Measurements from ENCODE around the gene SETDB2. TPM values are rescaled to one million over a fixed set of nuclear protein-coding genes. Genes with fewer than 3 reads are reported as not detected.
A peak's percentile ranks its signal among the peaks of the same experiment; 100 is the strongest.

Gene SETDB2
- total RNA-seq, 1 experiment from 2014 or later = 14.9 TPM

- DNase-seq (ENCODE audit: low spot score) = no peak
- in situ Hi-C loops (cut with HindIII; ENCODE audit: low sequenced_read_pairs) = no loop called here
These were observed 22.7 kb upstream of the SETDB2 start for GRCh38 chr13:49421391-49421790.

- no peak for DNase-seq (ENCODE audit: low spot score)
- in situ Hi-C loops (cut with HindIII; ENCODE audit: low sequenced_read_pairs) = no loop called here
These were observed 20.0 kb upstream of the SETDB2 start for GRCh38 chr13:49424011-49424560.

GRCh38 chr13:49428041-49428763, 15.9 kb upstream of the SETDB2 start:
- no peak for DNase-seq (ENCODE audit: low spot score)
- in situ Hi-C loops (cut with HindIII; ENCODE audit: low sequenced_read_pairs) = no loop called here

GRCh38 chr13:49429121-49429520, 15.0 kb upstream of the SETDB2 start:
- in situ Hi-C loops (cut with HindIII; ENCODE audit: low sequenced_read_pairs) = no loop called here

GRCh38 chr13:49435992-49436391, 8.1 kb upstream of the SETDB2 start:
- no peak for DNase-seq (ENCODE audit: low spot score)
- in situ Hi-C loops (cut with HindIII; ENCODE audit: low sequenced_read_pairs) = no loop called here

More at GRCh38 chr13:49429121-49429520, 15.0 kb upstream of the SETDB2 start:
- DNase-seq (ENCODE audit: low spot score) = no peak

- DNase-seq (ENCODE audit: low spot score) = peak; percentile 21
- in situ Hi-C loops (cut with HindIII; ENCODE audit: low sequenced_read_pairs) = no loop called here
These were observed 7.2 kb upstream of the SETDB2 start for GRCh38 chr13:49436890-49437289.

GRCh38 chr13:49437705-49438104, 6.4 kb upstream of the SETDB2 start:
- in situ Hi-C loops (cut with HindIII; ENCODE audit: low sequenced_read_pairs) = no loop called here
- no peak for DNase-seq (ENCODE audit: low spot score)

- DNase-seq (ENCODE audit: low spot score) = no peak
- in situ Hi-C loops (cut with HindIII; ENCODE audit: low sequenced_read_pairs) = no loop called here
These were observed 4.5 kb upstream of the SETDB2 start for GRCh38 chr13:49439609-49440008.

GRCh38 chr13:49441312-49441711, 2.8 kb upstream of the SETDB2 start:
- DNase-seq (ENCODE audit: low spot score) = no peak
- in situ Hi-C loops (cut with HindIII; ENCODE audit: low sequenced_read_pairs) = no loop called here

- no peak for DNase-seq (ENCODE audit: low spot score)
- in situ Hi-C loops (cut with HindIII; ENCODE audit: low sequenced_read_pairs) = no loop called here
These were observed 2.2 kb upstream of the SETDB2 start for GRCh38 chr13:49441846-49442245.

- in situ Hi-C loops (cut with HindIII; ENCODE audit: low sequenced_read_pairs) = no loop called here
- peak; percentile 67 for DNase-seq (ENCODE audit: low spot score)
These were observed 744 bp upstream of the SETDB2 start for GRCh38 chr13:49443357-49443703.

- peak; percentile 80 for DNase-seq (ENCODE audit: low spot score)
- in situ Hi-C loops (cut with HindIII; ENCODE audit: low sequenced_read_pairs) = no loop called here
These were observed 686 bp downstream of the SETDB2 start for GRCh38 chr13:49444524-49445395.

- in situ Hi-C loops (cut with HindIII; ENCODE audit: low sequenced_read_pairs) = no loop called here
- DNase-seq (ENCODE audit: low spot score) = no peak
These were observed 2.4 kb downstream of the SETDB2 start for GRCh38 chr13:49446473-49446872.

- in situ Hi-C loops (cut with HindIII; ENCODE audit: low sequenced_read_pairs) = no loop called here
- DNase-seq (ENCODE audit: low spot score) = no peak
These were observed 4.7 kb downstream of the SETDB2 start for GRCh38 chr13:49448753-49449152.

- in situ Hi-C loops (cut with HindIII; ENCODE audit: low sequenced_read_pairs) = no loop called here
- DNase-seq (ENCODE audit: low spot score) = no peak
These were observed 6.2 kb downstream of the SETDB2 start for GRCh38 chr13:49450105-49450819.

- in situ Hi-C loops (cut with HindIII; ENCODE audit: low sequenced_read_pairs) = no loop called here
- no peak for DNase-seq (ENCODE audit: low spot score)
These were observed 8.8 kb downstream of the SETDB2 start for GRCh38 chr13:49452725-49453457.

GRCh38 chr13:49453465-49453864, 9.4 kb downstream of the SETDB2 start:
- in situ Hi-C loops (cut with HindIII; ENCODE audit: low sequenced_read_pairs) = no loop called here
- no peak for DNase-seq (ENCODE audit: low spot score)

GRCh38 chr13:49454388-49455006, 10.4 kb downstream of the SETDB2 start:
- in situ Hi-C loops (cut with HindIII; ENCODE audit: low sequenced_read_pairs) = no loop called here
- DNase-seq (ENCODE audit: low spot score) = no peak

- DNase-seq (ENCODE audit: low spot score) = no peak
- in situ Hi-C loops (cut with HindIII; ENCODE audit: low sequenced_read_pairs) = no loop called here
These were observed 10.9 kb downstream of the SETDB2 start for GRCh38 chr13:49455007-49455398.
